MCF 10A (cell line): Measurements from ENCODE around the gene SCAANT1. TPM values are rescaled to one million over a fixed set of nuclear protein-coding genes. Genes with fewer than 3 reads are reported as not detected.

Source experiments
- BruUV-seq: library from RNA; stranded (reverse); fragments of 400-500 nt; replicated peaks from 2 replicates; lab custom pipeline; 2021; lab: Mats Ljungman, UMichigan
- CTCF ChIA-PET: fragments of 300-600 bp; sonication (Branson Sonifier 250); formaldehyde crosslinking; extraction: SDS; loops from one replicate; lab custom pipeline; 2021; ENCODE audit warnings: antibody characterized with exemption, inconsistent platforms; lab: Yijun Ruan, JAX
- POLR2A ChIA-PET: fragments of 300-600, 350-650 bp; sonication (Branson Sonifier 250); formaldehyde crosslinking; extraction: SDS; loops from one replicate; lab custom pipeline; 2020; ENCODE audit warnings: antibody characterized with exemption, inconsistent platforms; lab: Yijun Ruan, JAX
- DNase-seq: peaks from one replicate; pipeline ENCODE4 v3.0.0-alpha.2; 2018; ENCODE audit not compliant: unreplicated experiment
- H3K27ac Mint-ChIP-seq: one replicate; pipeline ENCODE4 v1.8.0; 2022; ENCODE audit warnings: mild to moderate bottlenecking, low read depth, mixed read lengths; ENCODE audit not compliant: unreplicated experiment
- H3K27me3 Mint-ChIP-seq: one replicate; pipeline ENCODE4 v1.8.0; 2022; ENCODE audit warnings: mixed read lengths; ENCODE audit not compliant: insufficient read depth, unreplicated experiment
- H3K36me3 Mint-ChIP-seq: one replicate; pipeline ENCODE4 v1.8.0; 2022; ENCODE audit warnings: mild to moderate bottlenecking, moderate library complexity, mixed read lengths; ENCODE audit not compliant: insufficient read depth, unreplicated experiment
- H3K4me1 Mint-ChIP-seq: one replicate; pipeline ENCODE4 v1.8.0; 2022; ENCODE audit warnings: mixed read lengths; ENCODE audit not compliant: insufficient read depth, unreplicated experiment
- H3K4me3 Mint-ChIP-seq: one replicate; pipeline ENCODE4 v1.8.0; 2022; ENCODE audit warnings: mild to moderate bottlenecking, moderate library complexity, mixed read lengths; ENCODE audit not compliant: unreplicated experiment
- H3K9me3 Mint-ChIP-seq: one replicate; pipeline ENCODE4 v1.8.0; 2022; ENCODE audit warnings: mixed read lengths; ENCODE audit not compliant: unreplicated experiment
- intact Hi-C: fragments of 100-400 bp; cut with micrococcal nuclease; formaldehyde crosslinking; loops from 2 replicates; pipeline ENCODE4 v1.14.1; 2022
- total RNA-seq: library from RNA; stranded (reverse); gene quantifications from 2 replicates; pipeline ENCODE4 v1.2.3, GENCODE V29; 2022
- TF ChIP-seq, protein P1 (sequence below): fragments of 200-600 bp; IDR thresholded peaks from one replicate; pipeline ENCODE4 v1.8.0; 2022; ENCODE audit warnings: antibody characterized with exemption, mild to moderate bottlenecking; ENCODE audit not compliant: unreplicated experiment

SCAANT1 gene
- total RNA-seq, 1 experiment from 2014 or later = not detected

DNA sequence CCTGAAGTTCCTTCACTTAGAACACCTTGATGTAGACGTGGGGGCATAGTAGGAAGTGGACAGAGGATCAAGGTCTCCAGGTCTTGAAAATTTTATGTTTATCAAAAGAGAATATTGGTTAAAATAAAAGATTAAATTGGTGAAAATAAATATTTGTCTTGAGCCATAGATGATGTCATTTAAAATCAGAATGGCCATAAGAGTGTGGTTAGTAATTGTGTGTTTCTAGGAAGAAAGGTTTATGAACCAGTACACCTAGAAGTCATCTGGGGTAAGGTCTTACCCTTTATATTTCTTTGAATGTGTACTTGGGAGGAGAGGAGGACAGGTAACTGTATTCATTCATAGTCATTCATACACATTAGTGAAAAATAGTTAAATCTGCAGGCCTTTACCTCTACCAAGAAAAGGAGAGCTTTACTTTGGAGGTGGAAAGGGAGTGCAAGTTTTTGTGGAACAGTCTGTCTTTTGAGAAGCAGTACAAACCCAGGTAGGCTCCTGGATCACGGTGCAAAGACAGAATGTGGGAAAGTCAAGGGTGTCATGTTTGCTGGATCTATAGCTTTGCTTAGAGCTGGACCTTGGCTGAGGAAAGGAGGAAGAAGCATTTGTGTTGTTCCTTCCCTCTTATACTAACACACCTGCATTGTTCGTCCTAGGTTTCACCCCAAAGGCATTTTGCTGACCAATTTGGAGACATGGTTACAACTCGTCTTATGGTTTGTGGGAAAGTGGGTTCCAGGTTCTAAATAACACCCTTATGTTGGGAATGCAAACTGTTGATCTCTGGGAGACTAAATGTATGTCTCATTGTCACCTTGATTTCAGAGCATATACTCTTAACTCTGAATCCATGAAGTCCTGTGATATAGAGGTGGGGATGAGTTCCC, 6.2 kb downstream of the SCAANT1 start:
- CTCF ChIA-PET = interaction anchor here (0.6 kb wide), 1 partner anchor 30 kb away, joined by 3 read pairs; no protein-coding TSS in a partner anchor
- intact Hi-C loops = no loop called here

DNA sequence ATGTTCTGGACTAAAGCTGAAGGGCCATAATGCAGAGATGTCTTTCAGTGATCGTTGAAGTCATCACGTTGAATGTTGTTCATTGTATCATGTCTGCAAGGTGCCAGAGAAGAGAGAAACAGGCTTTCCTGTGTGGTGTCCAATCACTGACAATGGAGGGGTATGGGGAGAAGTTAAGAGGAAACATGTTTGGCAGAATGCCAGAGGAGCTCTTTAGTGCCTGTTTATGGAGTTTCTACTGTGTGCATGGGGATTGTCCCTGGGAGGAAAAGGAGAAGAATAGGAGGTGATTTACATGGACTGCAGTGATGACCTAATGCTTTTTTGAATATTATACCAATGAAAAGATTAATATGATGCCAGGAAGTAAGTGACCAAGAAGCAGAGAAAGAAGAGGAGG, 11.7 kb downstream of the SCAANT1 start:
- intact Hi-C loops = no loop called here
- Mint-ChIP-seq H3K27ac (no peak overlapping the region), H3K36me3 (peaks cover 19% of the 10 kb centered on the region), H3K27me3 (no peaks in the 10 kb centered on the region), H3K9me3 (no peaks in the 10 kb centered on the region), H3K4me1 (peaks cover 10% of the 10 kb centered on the region), H3K4me3 (no peak overlapping the region)
- POLR2A ChIA-PET = interaction anchor here (0.6 to 0.8 kb wide), 2 partner anchors 10 to 11 kb away, joined by 3 to 4 read pairs; no protein-coding TSS in a partner anchor
- TF ChIP-seq, protein P1, sequence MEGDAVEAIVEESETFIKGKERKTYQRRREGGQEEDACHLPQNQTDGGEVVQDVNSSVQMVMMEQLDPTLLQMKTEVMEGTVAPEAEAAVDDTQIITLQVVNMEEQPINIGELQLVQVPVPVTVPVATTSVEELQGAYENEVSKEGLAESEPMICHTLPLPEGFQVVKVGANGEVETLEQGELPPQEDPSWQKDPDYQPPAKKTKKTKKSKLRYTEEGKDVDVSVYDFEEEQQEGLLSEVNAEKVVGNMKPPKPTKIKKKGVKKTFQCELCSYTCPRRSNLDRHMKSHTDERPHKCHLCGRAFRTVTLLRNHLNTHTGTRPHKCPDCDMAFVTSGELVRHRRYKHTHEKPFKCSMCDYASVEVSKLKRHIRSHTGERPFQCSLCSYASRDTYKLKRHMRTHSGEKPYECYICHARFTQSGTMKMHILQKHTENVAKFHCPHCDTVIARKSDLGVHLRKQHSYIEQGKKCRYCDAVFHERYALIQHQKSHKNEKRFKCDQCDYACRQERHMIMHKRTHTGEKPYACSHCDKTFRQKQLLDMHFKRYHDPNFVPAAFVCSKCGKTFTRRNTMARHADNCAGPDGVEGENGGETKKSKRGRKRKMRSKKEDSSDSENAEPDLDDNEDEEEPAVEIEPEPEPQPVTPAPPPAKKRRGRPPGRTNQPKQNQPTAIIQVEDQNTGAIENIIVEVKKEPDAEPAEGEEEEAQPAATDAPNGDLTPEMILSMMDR = no peak
- no peak for DNase-seq
- no TSS peak for BruUV-seq
- CTCF ChIA-PET = interaction anchor here (0.6 to 0.7 kb wide), 2 partner anchors 35 to 82 kb away, joined by 3 read pairs; no protein-coding TSS in a partner anchor

More for the DNA sequence above, 6.2 kb downstream of the SCAANT1 start:
- Mint-ChIP-seq H3K4me3 (no peak overlapping the region), H3K9me3 (no peaks in the 10 kb centered on the region), H3K27ac (no peak overlapping the region), H3K4me1 (peaks cover 5% of the 10 kb centered on the region), H3K36me3 (peaks cover 21% of the 10 kb centered on the region), H3K27me3 (no peaks in the 10 kb centered on the region)
- no peak for DNase-seq
- TF ChIP-seq, protein P1 = no peak
- BruUV-seq = no TSS peak
- POLR2A ChIA-PET = interaction anchor here (0.6 kb wide), 1 partner anchor 415 kb away, joined by 3 read pairs; no protein-coding TSS in a partner anchor

DNA sequence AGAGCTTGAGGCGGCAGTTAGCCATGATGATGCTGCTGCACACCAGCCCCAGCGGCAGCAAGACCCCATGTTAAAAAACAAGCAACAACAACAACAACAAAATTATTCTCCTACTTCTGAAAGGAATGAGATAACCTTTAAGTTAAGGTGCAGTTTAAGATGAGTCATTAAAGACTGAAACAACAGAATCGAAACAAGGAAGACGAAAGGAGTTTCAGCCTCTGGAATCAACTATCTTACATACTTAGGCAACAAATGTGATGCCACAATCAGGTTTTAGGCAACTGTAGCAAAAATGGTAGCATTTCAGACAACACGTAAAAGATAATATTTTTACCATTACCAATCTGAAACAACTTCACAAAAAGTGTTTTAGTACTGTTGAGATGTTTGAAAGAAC, 12.2 kb downstream of the SCAANT1 start:
- peaks cover 11% of the 10 kb centered on the region for H3K4me1 Mint-ChIP-seq
- no TSS peak for BruUV-seq
- intact Hi-C loops = no loop called here
- H3K27me3 Mint-ChIP-seq = no peaks in the 10 kb centered on the region
- no peaks in the 10 kb centered on the region for H3K9me3 Mint-ChIP-seq
- H3K36me3 Mint-ChIP-seq = peaks cover 19% of the 10 kb centered on the region
- H3K27ac Mint-ChIP-seq = no peak overlapping the region
- POLR2A ChIA-PET = interaction anchor here (0.6 to 0.8 kb wide), 2 partner anchors 10 to 11 kb away, joined by 3 to 4 read pairs; no protein-coding TSS in a partner anchor
- CTCF ChIA-PET = interaction anchor here (0.6 to 0.7 kb wide), 2 partner anchors 35 to 83 kb away, joined by 3 read pairs; no protein-coding TSS in a partner anchor
- TF ChIP-seq, protein P1 = no peak
- H3K4me3 Mint-ChIP-seq = no peak overlapping the region
- no peak for DNase-seq
